Nephron (organoid): ENCODE results near the gene ADAMTS15.

Experiments
- H3K27ac Mint-ChIP-seq, 3 experiments: 2 replicates each; pipeline ENCODE4 v1.8.0; 2020; ENCODE audit warnings: mixed read lengths in 3 of 3, mild to moderate bottlenecking in 2 of 3, moderate library complexity in 1 of 3
- H3K27me3 Mint-ChIP-seq: 2 replicates; pipeline ENCODE4 v1.8.0; 2021; ENCODE audit warnings: low read depth, mild to moderate bottlenecking, moderate library complexity, mixed read lengths
- H3K36me3 Mint-ChIP-seq: 2 replicates; pipeline ENCODE4 v1.8.0; 2020; ENCODE audit warnings: low read depth, mixed read lengths
- H3K4me1 Mint-ChIP-seq: 2 replicates; pipeline ENCODE4 v1.8.0; 2020; ENCODE audit warnings: mixed read lengths
- H3K4me3 Mint-ChIP-seq, 3 experiments: 2 replicates each; pipeline ENCODE4 v1.8.0; 2020; ENCODE audit warnings: mild to moderate bottlenecking in 3 of 3, mixed read lengths in 3 of 3, moderate library complexity in 2 of 3
- H3K9me3 Mint-ChIP-seq: 2 replicates; pipeline ENCODE4 v1.8.0; 2020; ENCODE audit warnings: mixed read lengths
- CTCF ChIP-seq, 3 experiments: fragments of 200-600 bp; sonication (generic); IDR thresholded peaks; one replicate each; pipeline ENCODE4 v1.5.0; 2021; ENCODE audit warnings: antibody characterized with exemption in 3 of 3; ENCODE audit not compliant: unreplicated experiment in 3 of 3

ADAMTS15 gene

GRCh38 chr11:130504317-130504716 is 55.9 kb downstream of the ADAMTS15 start:
- peaks cover 56% of the 10 kb centered on the region for H3K9me3 Mint-ChIP-seq
- H3K4me1 Mint-ChIP-seq: peaks cover 4% of the 10 kb centered on the region
- H3K27ac Mint-ChIP-seq: no peak overlapping the region
- no peaks in the 10 kb centered on the region for H3K27me3 Mint-ChIP-seq
- H3K36me3 Mint-ChIP-seq: peaks cover 35% of the 10 kb centered on the region
- no peak for TF ChIP-seq CTCF (IDR thresholded peaks at IDR 0.05; ENCODE audit: unreplicated experiment in 3 of 3)
- no peak overlapping the region for H3K4me3 Mint-ChIP-seq

- TF ChIP-seq CTCF (IDR thresholded peaks at IDR 0.05; ENCODE audit: unreplicated experiment in 3 of 3): no peak
- no peak overlapping the region for H3K4me3 Mint-ChIP-seq
- no peaks in the 10 kb centered on the region for H3K27me3 Mint-ChIP-seq
- peaks cover 28% of the 10 kb centered on the region for H3K36me3 Mint-ChIP-seq
- peaks cover 45% of the 10 kb centered on the region for H3K9me3 Mint-ChIP-seq
- H3K4me1 Mint-ChIP-seq: peaks cover 31% of the 10 kb centered on the region
- peak overlapping the region; percentile 8 to 64 (median 41) for H3K27ac Mint-ChIP-seq
These were observed 60.5 kb downstream of the ADAMTS15 start for GRCh38 chr11:130508913-130509312.

- no peak for TF ChIP-seq CTCF (IDR thresholded peaks at IDR 0.05; ENCODE audit: unreplicated experiment in 3 of 3)
- H3K36me3 Mint-ChIP-seq: peaks cover 23% of the 10 kb centered on the region
- H3K27me3 Mint-ChIP-seq: no peaks in the 10 kb centered on the region
- H3K9me3 Mint-ChIP-seq: peaks cover 38% of the 10 kb centered on the region
- H3K4me1 Mint-ChIP-seq: peaks cover 31% of the 10 kb centered on the region
- peak overlapping the region; percentile 65 to 92 (median 92) for H3K27ac Mint-ChIP-seq
- no peak overlapping the region for H3K4me3 Mint-ChIP-seq
These were observed 61.5 kb downstream of the ADAMTS15 start for GRCh38 chr11:130509942-130510341.

GRCh38 chr11:130510407-130511006 is 62.1 kb downstream of the ADAMTS15 start:
- peaks cover 32% of the 10 kb centered on the region for H3K9me3 Mint-ChIP-seq
- no peak for TF ChIP-seq CTCF (IDR thresholded peaks at IDR 0.05; ENCODE audit: unreplicated experiment in 3 of 3)
- peak overlapping the region; percentile 65 to 92 (median 92) for H3K27ac Mint-ChIP-seq
- no peak overlapping the region for H3K4me3 Mint-ChIP-seq
- H3K4me1 Mint-ChIP-seq: peaks cover 31% of the 10 kb centered on the region
- no peaks in the 10 kb centered on the region for H3K27me3 Mint-ChIP-seq
- H3K36me3 Mint-ChIP-seq: peaks cover 20% of the 10 kb centered on the region

GRCh38 chr11:130511765-130512164 is 63.3 kb downstream of the ADAMTS15 start:
- no peak overlapping the region for H3K4me3 Mint-ChIP-seq
- H3K9me3 Mint-ChIP-seq: peaks cover 19% of the 10 kb centered on the region
- peak overlapping the region in 2 of 3 experiments; percentile 8 to 18 for H3K27ac Mint-ChIP-seq
- H3K36me3 Mint-ChIP-seq: peaks cover 8% of the 10 kb centered on the region
- H3K27me3 Mint-ChIP-seq: no peaks in the 10 kb centered on the region
- TF ChIP-seq CTCF (IDR thresholded peaks at IDR 0.05; ENCODE audit: unreplicated experiment in 3 of 3): no peak
- peaks cover 31% of the 10 kb centered on the region for H3K4me1 Mint-ChIP-seq

- peak overlapping the region in 2 of 3 experiments; percentile 8 to 18 for H3K27ac Mint-ChIP-seq
- H3K27me3 Mint-ChIP-seq: no peaks in the 10 kb centered on the region
- peaks cover 6% of the 10 kb centered on the region for H3K36me3 Mint-ChIP-seq
- TF ChIP-seq CTCF (IDR thresholded peaks at IDR 0.05; ENCODE audit: unreplicated experiment in 3 of 3): no peak
- no peak overlapping the region for H3K4me3 Mint-ChIP-seq
- peaks cover 14% of the 10 kb centered on the region for H3K9me3 Mint-ChIP-seq
- H3K4me1 Mint-ChIP-seq: peaks cover 31% of the 10 kb centered on the region
These were observed 64.2 kb downstream of the ADAMTS15 start for GRCh38 chr11:130512662-130513061.
